Activated CD8-positive, alpha-beta memory T cell treated with anti-CD3 and anti-CD28 coated beads for 24 hours (primary cell): ENCODE measurements around the gene CALCOCO1.

Source experiments
- DNase-seq: peaks from one replicate; pipeline ENCODE4 v3.0.0-alpha.2; 2020

The CALCOCO1 gene

GRCh38 chr12:53659011-53659551 is 68.2 kb downstream of the CALCOCO1 start:
- DNase-seq: no peak
